Kasumi-1 (cell line): Measurements from ENCODE around the gene NKX2-1.
"Not testable (repeated sequence)": the region's sequence is repeated elsewhere in the genome, so short reads cannot be mapped to it uniquely, and the experiment has no call there.

Source experiments
- DNase-seq, 2 experiments: peaks; one replicate each; lab custom pipeline; 2025; lab: John Stamatoyannopoulos, UW

Gene NKX2-1

GRCh38 chr14:36519431-36520321 lies at the start of gene NKX2-1:
TSS of gene NKX2-1 (minus strand) at chr14:36520232. CDS start at chr14:36520129, 103 bp downstream.
- DNase-seq = no peak

GRCh38 chr14:36556811-36557433 lies 36.9 kb upstream of the NKX2-1 start:
- DNase-seq = peak; percentile 44 to 58

GRCh38 chr14:36555998-36556743 lies 36.1 kb upstream of the NKX2-1 start:
- DNase-seq = no peak

GRCh38 chr14:36553656-36554260 lies 33.7 kb upstream of the NKX2-1 start:
- DNase-seq = peak; percentile 61 to 68

GRCh38 chr14:36550899-36551298 lies 30.9 kb upstream of the NKX2-1 start:
- no peak for DNase-seq

GRCh38 chr14:36544280-36544679 lies 24.2 kb upstream of the NKX2-1 start:
- not testable (repeated sequence) for DNase-seq

GRCh38 chr14:36538051-36538450 lies 18.0 kb upstream of the NKX2-1 start:
- DNase-seq = no peak

- DNase-seq = no peak
Measured at GRCh38 chr14:36529062-36529461, 9.0 kb upstream of the NKX2-1 start.

GRCh38 chr14:36525746-36526099 lies 5.7 kb upstream of the NKX2-1 start:
- no peak for DNase-seq

GRCh38 chr14:36524874-36525745 lies 5.1 kb upstream of the NKX2-1 start:
- no peak for DNase-seq

GRCh38 chr14:36524220-36524837 lies 4.3 kb upstream of the NKX2-1 start:
- DNase-seq = no peak

GRCh38 chr14:36522972-36523715 lies 3.1 kb upstream of the NKX2-1 start:
- DNase-seq = no peak

- DNase-seq = no peak
Measured at GRCh38 chr14:36522347-36522971, 2.4 kb upstream of the NKX2-1 start.

- DNase-seq = no peak
Measured at GRCh38 chr14:36521598-36522345, 1.7 kb upstream of the NKX2-1 start.

GRCh38 chr14:36520601-36521525 lies 831 bp upstream of the NKX2-1 start:
- peak; percentile 3 to 33 for DNase-seq

- DNase-seq = no peak
Measured at GRCh38 chr14:36518586-36519430, 1.2 kb downstream of the NKX2-1 start.
